Measurements from ENCODE around the gene SPTBN1.

SPTBN1 gene

DNA sequence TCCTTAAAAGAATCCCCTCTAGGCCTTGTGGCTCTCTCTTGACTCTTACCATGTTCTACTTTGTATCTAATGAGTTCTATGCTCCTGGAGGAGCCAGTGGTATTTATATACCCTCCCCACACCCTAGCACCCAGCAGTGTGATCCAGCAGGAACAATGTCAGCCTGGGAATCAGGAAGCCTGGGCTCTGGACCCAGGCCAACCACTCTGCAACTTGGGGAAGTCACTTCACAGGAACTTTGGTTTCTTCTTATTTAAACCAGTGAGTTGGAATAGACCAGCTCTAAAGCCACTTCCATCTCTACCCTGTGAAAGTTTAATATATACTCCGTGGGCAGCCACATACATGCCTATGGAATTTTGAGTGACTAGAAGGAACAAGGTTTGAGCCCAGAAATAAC lies 11.6 kb upstream of the SPTBN1 start:
- TF ChIP-seq POLR2A (IDR thresholded peaks at IDR 0.05; ENCODE audit: low read depth, low read length): no peak
- DNase-seq (ENCODE audit: insufficient read length, low spot score) (no peak), FAIRE-seq (no peak)

DNA sequence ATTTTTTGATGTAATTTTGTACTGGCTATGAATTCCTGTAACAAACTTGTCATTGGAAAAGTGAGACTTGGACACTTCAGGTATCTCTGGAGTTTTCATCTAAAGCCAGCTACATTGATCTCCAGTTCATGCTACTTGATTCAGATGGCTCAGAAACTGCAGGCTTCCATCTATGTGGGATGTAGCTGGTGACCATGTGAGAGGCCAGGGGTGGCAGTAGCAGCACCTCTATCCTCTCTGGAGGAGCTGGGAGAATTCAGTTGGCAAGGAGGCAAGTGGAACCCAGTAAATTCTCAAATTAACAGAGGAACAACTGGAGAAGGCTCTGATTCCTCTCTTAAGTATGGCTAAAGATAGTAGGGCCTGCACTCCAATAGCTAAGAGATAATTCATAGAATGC lies 10.0 kb upstream of the SPTBN1 start:
- no peak for DNase-seq (ENCODE audit: insufficient read length, low spot score)
- FAIRE-seq: no peak
- TF ChIP-seq POLR2A (IDR thresholded peaks at IDR 0.05; ENCODE audit: low read depth, low read length): no peak

DNA sequence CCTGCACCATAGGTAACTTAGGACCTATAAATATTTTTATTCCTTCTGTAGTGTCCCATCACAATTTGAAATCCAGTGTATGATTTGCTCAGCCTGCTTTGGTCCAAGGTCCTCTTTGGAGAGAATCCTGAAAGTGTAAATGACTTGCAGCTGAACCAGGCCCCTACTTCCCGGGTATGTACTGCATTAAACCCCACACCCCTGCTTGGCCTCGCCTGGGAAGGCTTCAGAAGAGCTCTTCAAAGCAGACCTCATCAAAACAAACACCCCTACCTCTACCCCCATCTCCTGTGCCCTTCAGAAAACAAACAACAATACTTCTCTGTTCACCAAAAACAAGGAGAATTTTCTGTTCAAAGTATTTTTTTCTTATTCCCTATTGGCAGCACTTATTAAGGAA lies 9.5 kb upstream of the SPTBN1 start:
- FAIRE-seq (no peak), DNase-seq (ENCODE audit: insufficient read length, low spot score) (no peak)

DNA sequence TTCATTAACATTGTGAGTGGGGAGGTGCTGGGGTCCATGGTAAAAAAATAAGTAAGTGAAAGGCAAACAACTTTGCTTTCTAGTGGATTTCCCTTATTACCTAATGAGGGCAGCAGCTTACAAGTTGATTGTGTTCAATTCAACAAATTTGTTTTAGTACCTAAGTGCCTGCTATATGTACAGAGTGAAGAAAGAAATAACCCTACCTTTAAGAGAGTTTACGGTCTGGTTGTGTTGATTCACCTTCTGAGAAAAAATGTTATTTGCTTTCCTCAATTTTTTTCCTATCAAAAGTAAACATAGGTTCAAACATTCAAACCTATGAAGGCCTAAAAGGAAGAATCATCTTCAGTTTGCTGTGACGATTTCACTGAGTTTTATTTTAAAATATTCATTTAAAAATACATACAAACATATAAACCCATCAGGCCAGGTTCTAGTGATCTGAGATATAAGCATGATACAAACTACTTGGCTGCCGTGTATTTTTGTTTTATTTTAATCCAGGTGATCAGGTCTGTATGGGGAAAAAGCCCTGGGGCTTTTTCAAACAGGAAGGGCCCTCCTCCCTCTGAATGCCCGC lies 1.5 kb upstream of the SPTBN1 start:
- FAIRE-seq (peak; percentile 43), DNase-seq (ENCODE audit: insufficient read length, low spot score) (no peak)
- no peak for TF ChIP-seq POLR2A (IDR thresholded peaks at IDR 0.05; ENCODE audit: low read depth, low read length)

More for the DNA sequence above, 9.5 kb upstream of the SPTBN1 start:
- TF ChIP-seq POLR2A (IDR thresholded peaks at IDR 0.05; ENCODE audit: low read depth, low read length): no peak

DNA sequence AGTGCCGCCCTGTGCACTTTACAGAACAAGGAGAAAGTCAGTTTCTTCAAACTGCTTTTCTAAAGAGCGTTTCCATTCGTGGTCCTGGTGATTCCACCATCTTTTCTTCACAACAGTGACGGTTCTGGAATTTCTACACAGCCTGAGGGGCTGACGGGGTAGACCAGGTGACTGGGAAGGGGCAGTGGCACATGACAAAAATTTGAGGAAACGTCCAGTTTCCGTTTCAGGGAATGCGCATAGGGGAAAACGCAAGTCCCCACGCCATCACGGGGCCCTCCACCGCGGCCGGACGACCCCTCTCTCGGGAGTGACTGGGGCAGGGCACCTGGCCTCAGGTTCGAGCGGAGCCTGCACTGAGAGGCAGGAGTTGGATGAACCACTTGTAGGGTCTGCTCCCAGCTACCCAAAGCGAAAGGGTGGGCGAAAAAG lies 980 bp upstream of the SPTBN1 start:
- TF ChIP-seq POLR2A (IDR thresholded peaks at IDR 0.05; ENCODE audit: low read depth, low read length): no peak
- FAIRE-seq (peak; percentile 74), DNase-seq (ENCODE audit: insufficient read length, low spot score) (peak; percentile 16)

DNA sequence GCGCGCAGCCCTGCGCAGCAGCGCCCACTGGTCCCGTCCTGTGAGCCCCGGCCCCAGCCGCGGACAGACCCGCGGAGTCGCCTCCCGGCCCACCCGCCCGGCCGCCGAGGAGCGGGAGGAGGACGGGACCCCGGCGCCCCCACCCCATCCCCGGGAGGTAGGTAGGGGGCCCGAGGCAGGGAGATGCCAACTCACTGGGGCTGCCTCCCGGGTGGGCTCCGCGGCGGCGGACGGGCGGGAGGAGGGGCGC lies 160 bp downstream of the SPTBN1 start:
- FAIRE-seq (no peak), DNase-seq (ENCODE audit: insufficient read length, low spot score) (peak; percentile 23)
- TF ChIP-seq POLR2A (IDR thresholded peaks at IDR 0.05; ENCODE audit: low read depth, low read length): no peak

DNA sequence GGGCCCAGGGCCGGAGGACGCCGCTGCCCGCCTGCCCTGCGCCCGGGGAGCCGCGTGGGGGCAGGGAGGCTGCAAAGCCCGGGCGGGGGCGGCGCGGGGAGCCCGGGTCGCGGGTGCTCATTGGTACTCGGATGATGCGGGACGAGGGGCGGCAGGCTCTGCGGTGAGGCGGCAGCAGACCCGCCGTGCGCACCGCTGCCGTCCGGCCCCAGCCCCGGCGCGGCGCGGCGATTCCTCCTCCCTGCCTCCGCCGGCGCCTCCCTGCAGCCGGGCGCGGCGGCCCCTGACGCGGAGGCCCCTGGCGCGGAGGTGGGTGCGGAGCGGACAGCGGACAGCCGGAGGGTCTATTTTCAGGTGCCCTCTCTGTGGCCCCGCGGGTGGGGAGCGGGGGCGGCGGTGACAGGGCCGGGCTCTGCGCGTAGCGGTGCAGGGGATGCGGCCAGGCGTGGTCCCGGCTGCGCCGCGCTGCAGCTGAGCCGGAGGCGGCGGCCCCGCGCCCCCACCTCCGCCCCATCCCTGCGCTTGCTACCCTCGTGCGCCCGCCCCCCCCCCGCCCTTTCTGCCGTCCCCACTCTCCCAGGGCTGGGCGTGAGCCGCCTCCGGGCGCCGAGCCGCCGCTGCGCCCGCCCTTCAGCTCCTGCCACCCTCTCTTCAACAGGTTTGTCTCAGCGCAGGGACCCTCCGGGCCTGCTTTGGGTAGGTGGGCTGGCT lies 640 bp downstream of the SPTBN1 start:
- no peak for FAIRE-seq
- peak; percentile 52 for DNase-seq (ENCODE audit: insufficient read length, low spot score)
- TF ChIP-seq POLR2A (IDR thresholded peaks at IDR 0.05; ENCODE audit: low read depth, low read length): 0 out of 2 replicates have a peak, but pooled peaks have one; percentile 3

DNA sequence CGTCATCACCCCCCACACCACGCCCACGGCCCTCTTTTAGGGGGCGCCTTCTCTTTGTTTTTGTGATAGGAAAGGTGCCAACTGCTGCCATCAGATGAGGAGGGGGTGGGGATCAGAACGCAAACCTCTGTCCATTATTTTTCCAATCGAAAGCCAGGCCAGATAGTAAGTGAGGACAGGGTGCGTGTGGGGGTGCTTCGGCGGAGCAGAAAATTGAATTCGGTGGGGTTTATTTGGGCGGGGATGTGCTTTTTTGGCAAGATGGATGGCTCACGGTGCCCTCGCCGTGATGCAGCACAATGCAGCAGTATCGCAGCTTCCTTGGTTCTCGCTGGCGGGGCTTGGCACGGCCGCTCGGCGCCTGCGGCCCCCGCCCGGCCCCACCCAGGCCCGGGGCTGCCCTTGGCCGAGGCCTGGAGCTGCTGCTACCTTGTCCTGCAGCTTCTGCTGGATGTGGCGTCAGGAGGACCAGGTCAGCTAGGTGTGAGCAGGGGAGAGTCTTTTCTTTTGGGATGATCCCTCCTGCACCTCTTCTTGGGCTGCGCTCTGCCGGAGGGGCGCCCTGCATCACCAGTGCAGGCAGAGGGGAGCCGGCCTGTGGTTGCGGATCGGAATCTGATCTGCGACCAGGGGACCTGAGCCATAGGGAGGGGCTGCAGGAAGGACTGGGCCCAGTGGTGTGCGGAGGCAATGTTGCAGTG lies 1.3 kb downstream of the SPTBN1 start:
- DNase-seq (ENCODE audit: insufficient read length, low spot score) (peak; percentile 34), FAIRE-seq (no peak)

DNA sequence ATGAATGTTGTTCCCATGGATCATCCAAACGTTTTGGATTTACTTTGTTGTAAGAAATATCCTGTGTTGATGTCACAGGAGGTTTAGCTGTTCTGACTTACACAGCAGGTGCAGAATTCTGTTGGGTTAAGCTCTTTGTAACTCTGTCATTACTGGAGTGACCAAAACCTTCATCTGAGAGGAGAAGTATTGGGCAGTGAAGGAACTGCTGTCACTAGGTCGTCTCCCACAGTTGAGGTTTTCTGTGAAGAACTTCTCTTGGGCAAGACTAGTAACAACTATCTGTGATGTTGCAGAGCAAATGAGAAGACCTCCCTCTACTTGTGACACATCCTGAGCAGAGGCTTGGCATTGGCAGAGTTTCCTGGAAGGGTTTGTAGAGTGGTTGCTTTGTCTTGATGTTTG lies 2.9 kb downstream of the SPTBN1 start:
- no peak for TF ChIP-seq POLR2A (IDR thresholded peaks at IDR 0.05; ENCODE audit: low read depth, low read length)
- peak; percentile 24 for DNase-seq (ENCODE audit: insufficient read length, low spot score)
- peak; percentile 93 for FAIRE-seq

More for the DNA sequence above, 1.3 kb downstream of the SPTBN1 start:
- 0 out of 2 replicates have a peak, but pooled peaks have one; percentile 0 for TF ChIP-seq POLR2A (IDR thresholded peaks at IDR 0.05; ENCODE audit: low read depth, low read length)

DNA sequence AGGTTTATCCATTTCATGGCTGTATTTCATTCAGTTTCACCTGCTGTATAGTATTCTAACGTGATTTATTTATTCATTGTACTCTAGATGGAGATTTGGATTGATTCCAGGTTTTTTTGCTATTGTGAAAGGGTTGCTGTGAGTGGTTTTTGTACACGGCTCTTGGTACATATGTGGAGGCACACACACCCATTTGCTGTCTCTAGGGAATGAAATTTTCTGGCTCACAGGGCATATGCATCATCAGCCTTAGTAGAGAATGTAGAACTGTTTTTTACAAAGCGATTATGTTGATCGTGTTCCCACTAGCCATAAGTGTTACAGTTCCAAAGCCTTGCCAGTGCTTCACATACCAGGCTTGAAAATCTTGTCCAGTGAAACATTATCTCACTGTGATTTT lies 5.1 kb downstream of the SPTBN1 start:
- FAIRE-seq (no peak), DNase-seq (ENCODE audit: insufficient read length, low spot score) (no peak)
- no peak for TF ChIP-seq POLR2A (IDR thresholded peaks at IDR 0.05; ENCODE audit: low read depth, low read length)

DNA sequence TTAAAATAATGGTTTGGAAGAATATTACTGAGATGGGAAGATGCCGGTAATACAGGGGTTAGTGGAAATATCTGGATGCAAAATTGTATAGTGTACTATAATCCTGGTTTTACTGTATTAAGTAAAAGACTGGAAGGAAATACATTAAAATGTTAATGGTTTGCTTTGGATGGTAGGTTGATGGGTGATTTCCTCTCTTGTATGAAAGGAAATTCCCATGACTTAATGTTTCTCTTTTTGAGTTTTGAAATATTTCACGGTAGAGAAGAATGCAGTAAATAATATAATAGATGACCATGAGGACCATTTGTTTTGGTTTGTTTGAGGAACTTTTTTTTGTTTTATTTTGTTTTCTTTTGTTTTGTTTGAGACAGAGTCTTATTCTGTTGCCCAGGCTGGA lies 8.2 kb downstream of the SPTBN1 start:
- TF ChIP-seq POLR2A (IDR thresholded peaks at IDR 0.05; ENCODE audit: low read depth, low read length): no peak
- FAIRE-seq (no peak), DNase-seq (ENCODE audit: insufficient read length, low spot score) (no peak)

DNA sequence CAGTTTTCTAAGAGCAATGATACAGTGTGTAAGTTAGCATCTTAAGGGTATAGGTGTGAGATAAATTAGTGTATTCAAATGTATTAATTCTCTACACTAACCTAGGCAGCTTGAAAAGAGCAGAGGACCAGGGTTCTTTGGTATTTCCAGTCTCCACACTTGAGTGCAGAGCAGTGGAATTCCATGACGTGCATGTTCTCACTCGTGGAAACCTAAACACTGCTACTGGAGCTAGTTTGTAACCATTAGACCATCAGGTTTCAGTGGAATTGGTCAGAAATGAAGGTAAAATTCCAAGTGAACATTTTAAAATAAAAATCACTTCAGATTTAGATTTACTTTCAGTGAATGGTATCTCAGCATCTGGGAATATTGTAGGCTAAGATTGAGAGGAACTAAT lies 9.0 kb downstream of the SPTBN1 start:
- FAIRE-seq (no peak), DNase-seq (ENCODE audit: insufficient read length, low spot score) (no peak)
- no peak for TF ChIP-seq POLR2A (IDR thresholded peaks at IDR 0.05; ENCODE audit: low read depth, low read length)

DNA sequence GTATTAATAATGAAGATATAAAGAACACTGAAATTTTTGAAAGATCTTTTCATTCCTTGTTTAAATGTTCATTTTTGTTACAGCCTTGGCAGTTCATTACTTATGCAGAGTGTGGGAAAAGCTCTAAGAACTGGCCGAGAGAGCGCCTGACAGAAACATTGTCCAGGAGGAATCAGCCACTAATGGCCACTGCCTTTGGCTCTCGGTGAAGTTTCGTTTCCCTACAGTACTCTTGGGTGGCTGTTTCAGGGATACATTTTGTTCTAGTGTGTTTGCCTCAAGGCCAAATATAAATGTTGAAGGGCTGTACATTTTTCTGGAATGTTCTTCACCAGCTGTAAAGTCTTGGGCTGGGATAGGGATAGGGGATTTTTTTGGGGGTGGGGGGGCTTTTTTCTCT lies 10.7 kb downstream of the SPTBN1 start:
- DNase-seq (ENCODE audit: insufficient read length, low spot score) (no peak), FAIRE-seq (no peak)

DNA sequence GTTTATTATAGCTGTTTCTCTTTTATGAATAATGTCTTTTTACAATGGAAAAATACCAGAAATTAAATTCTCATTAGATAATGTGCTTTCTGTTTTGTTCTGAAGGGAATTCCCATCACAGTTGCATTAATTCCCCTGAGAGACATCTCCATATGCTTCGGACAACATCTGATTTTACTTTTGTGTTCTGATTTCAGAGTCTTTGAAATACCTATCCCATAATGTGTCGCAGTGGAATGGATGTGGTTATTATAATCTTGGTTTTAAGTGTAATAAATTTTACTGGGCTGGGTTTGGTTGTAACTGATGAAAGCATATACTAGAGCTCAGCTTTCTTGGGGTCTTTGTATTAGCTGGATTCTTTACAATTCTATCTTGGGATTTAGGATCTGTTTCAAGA lies 12.5 kb downstream of the SPTBN1 start:
- DNase-seq (ENCODE audit: insufficient read length, low spot score) (no peak), FAIRE-seq (no peak)
- TF ChIP-seq POLR2A (IDR thresholded peaks at IDR 0.05; ENCODE audit: low read depth, low read length): no peak

More for the DNA sequence above, 10.7 kb downstream of the SPTBN1 start:
- TF ChIP-seq POLR2A (IDR thresholded peaks at IDR 0.05; ENCODE audit: low read depth, low read length): no peak

Measured in H54 (cell line).